GM12878 (cell line): ENCODE measurements around the gene PAM. TPM values are rescaled to one million over a fixed set of nuclear protein-coding genes. Genes with fewer than 3 reads are reported as not detected.

ENCODE experiments used
- BCLAF1 ChIP-seq: fragments of 450-650 bp; IDR thresholded peaks from 2 replicates; pipeline ENCODE4 v1.6.1; 2017; ENCODE audit warnings: antibody characterized with exemption, mild to moderate bottlenecking, moderate library complexity
- CHD4 ChIP-seq: fragments of 200-600 bp; sonication (generic); IDR thresholded peaks from 2 replicates; pipeline ENCODE4 v1.6.1; 2016; ENCODE audit warnings: mild to moderate bottlenecking
- CTCF ChIP-seq, 3 experiments: IDR thresholded peaks in 2 of 3; conservative IDR thresholded peaks in 1 of 3; 2 replicates each; pipeline ENCODE4 v1.5.1; 2011; ENCODE audit warnings: low read depth in 3 of 3, low read length in 3 of 3, mild to moderate bottlenecking in 3 of 3, control low read depth in 2 of 3, moderate library complexity in 2 of 3, inconsistent platforms in 1 of 3, mixed read lengths in 1 of 3; ENCODE audit not compliant: control insufficient read depth in 2 of 3, insufficient read depth in 1 of 3; ENCODE audit errors: extremely low read depth in 1 of 3
- KAT2A ChIP-seq: conservative IDR thresholded peaks from 2 replicates; pipeline ENCODE4 v1.6.1; 2011; ENCODE audit warnings: low read depth, low read length; ENCODE audit not compliant: control insufficient read depth
- LARP7 ChIP-seq: fragments of 450-650 bp; IDR thresholded peaks from 2 replicates; pipeline ENCODE4 v1.6.1; 2017; ENCODE audit warnings: mild to moderate bottlenecking
- MEF2B ChIP-seq: fragments of 450-650 bp; IDR thresholded peaks from 2 replicates; pipeline ENCODE4 v1.6.1; 2018; ENCODE audit warnings: mild to moderate bottlenecking, moderate library complexity; ENCODE audit not compliant: partially characterized antibody, poor library complexity, severe bottlenecking
- MXI1 ChIP-seq: fragments of 150-350 bp; IDR thresholded peaks from 2 replicates; pipeline ENCODE4 v1.6.1; 2011; ENCODE audit warnings: low read depth, mild to moderate bottlenecking, inconsistent platforms, low read length, improper control_type of control experiment
- MYB ChIP-seq: fragments of 150-350 bp; IDR thresholded peaks from 2 replicates; pipeline ENCODE4 v1.6.1; 2014; ENCODE audit warnings: mild to moderate bottlenecking, low read depth, low read length, borderline replicate concordance
- polyA plus RNA-seq, 11 experiments: library from polyadenylated mRNA; depleted of rRNA in 4 of 11; unstranded in 6 of 11; stranded (reverse) in 5 of 11; fragments of >200 nt; fragmentation: Nextera tagmentation in 4 of 11; fragmentation: Illumina TruSeq in 1 of 11; extraction: Ambion mirVana in 4 of 11; extraction: Trizol in 1 of 11; gene quantifications; 1 replicate in 1 of 11; 2 replicates in 10 of 11; pipeline versions ENCODE4 v1.2.1 to v1.2.3, GENCODE V29; 2011 to 2016; ENCODE audit warnings: inconsistent platforms in 2 of 11, missing spikeins in 2 of 11, low read depth in 1 of 11
- total RNA-seq, 4 experiments: library from RNA; depleted of rRNA in 3 of 4; stranded (reverse); fragments of >200 nt in 3 of 4; fragmentation: Illumina TruSeq in 1 of 4; extraction: Trizol in 1 of 4; gene quantifications; 2 replicates each; pipeline versions ENCODE4 v1.2.1 to v1.2.3, GENCODE V29; 2013 to 2021

PAM gene
- total and polyA plus RNA-seq, 10 of the 15 experiments (the other 5 are each of a cell fraction or from before 2014, with no cell fraction given): 5.5 to 72.5 (median 15.4) TPM

- TF ChIP-seq LARP7 (no peak), MEF2B (no peak), KAT2A (no peak), MXI1 (no peak), MYB (no peak), BCLAF1 (no peak), CHD4 (no peak), CTCF (IDR thresholded peaks at IDR 0.05 in 2 of 3, conservative IDR thresholded peaks at IDR 0.05 in 1 of 3; ENCODE audit: control insufficient read depth in 2 of 3, extremely low read depth in 1 of 3, insufficient read depth in 1 of 3, low read depth in 3 of 3, low read length in 3 of 3) (no peak)
Observed at GRCh38 chr5:102903074-102903871, 148.2 kb downstream of the PAM start (continued).
